NCI-H1930 (cell line): ENCODE results near the gene PBX1.

Experiments
- DNase-seq, 2 experiments: peaks; one replicate each; lab custom pipeline; 2025; lab: John Stamatoyannopoulos, UW

PBX1 gene

DNA sequence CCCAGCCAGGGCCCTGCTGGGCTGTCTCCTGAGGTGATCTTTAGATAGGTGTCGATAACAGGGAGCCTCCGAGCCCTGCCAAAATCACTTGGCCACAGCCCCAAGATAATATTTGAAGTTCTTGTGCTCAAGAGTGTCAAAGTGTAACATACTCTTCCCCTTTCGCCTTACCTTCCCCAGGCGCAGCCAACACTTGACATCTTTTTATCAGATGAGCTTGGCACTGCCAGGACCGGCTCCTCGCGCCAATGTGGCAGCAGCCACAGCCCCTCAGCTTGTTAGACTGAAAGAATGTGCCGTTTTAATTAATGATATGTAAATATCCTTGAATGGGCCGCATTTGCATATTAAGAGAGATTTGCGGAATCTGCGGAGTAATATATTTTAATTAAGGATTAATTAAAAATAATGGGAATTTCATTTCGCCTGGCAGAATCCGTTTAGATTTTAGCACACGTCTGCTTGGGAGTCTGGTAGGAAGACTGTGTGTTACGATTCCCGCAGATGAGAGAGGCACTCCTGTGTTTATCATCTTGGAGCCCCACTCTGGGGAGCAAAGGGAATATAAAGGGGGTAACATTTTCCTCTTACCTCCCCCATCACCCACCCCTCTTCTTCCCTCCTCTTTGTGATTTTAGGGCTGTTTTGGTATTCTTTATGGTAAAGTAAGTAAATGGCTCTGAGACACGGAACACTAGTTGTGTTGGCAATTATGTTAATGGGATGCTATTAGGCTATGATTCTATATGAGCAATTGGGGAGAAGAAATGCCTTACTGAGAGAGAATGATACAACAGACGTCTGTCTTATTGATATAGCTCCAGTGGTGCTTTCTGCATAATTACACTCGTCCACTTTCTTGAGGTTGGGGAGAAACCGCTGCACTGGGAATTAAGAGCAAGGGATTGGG, 109.8 kb downstream of the PBX1 start:
- DNase-seq: no peak

DNA sequence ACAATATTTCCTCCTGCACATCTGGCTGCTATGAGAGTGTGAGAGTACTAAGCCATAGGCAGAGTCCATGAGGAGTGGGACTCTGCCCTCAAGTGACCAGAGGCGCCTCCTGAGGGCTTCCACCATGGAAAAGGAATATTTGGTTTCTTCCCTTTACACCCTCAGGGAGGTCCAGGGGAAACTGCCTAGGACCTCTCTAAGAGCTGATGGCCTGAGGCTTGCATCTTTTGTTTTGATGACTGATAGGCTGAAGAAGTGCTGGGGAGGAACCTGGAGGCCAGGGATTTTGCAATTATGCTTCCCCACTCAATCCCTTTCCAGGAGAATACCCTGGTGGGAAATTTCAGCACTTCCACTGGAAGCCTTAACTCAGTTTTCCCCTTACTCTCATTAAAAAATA, 111.0 kb downstream of the PBX1 start:
- no peak for DNase-seq

DNA sequence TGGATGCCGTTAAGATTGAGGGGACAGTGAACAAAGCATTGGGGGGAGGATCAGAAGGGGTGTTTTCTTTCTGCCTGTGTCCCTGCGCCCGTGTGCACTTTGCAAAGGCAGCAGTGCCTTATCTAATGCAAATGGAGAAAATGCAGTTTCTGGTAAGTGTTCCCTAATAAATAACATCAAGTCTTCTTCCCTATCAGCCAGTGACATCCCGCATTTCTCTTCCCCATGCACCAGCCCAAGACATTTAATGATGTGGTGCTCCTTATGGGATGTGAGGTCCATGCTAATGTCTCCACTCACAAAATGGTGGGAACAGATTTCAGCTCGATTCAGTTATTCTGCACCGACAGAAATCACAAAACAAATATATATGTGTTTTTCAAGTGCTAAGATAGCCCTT, 111.8 kb downstream of the PBX1 start:
- no peak for DNase-seq

DNA sequence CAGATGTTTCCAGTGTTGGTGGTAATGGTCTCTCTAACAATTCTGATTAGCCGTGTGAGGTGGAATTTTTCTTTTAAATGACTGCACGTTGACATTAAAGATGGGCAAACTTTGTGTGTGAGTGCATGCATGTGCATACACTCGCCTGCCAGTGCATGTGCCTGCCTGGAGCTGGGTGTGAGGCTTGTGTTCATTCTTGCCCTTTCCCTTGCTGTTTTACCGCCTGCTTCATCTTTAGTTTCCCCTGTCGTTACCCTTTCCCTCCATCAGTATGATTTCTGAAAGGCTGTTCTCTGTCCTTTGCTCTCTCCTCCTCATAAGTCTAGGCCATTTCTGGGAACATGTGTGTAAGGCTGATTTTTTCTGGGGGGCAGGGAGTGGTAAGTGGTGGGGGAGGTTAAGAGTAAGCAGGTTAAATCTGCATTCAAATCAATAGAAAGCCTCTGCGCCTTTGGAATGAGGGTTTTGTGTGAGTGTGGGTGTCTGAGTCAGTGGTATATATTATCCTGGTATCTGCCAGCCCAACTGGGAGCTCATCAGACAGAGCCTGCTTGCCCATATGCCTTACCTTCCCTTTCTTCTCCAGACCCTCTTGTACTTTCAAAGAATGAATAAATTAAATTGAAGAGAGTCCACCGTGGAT, 112.5 kb downstream of the PBX1 start:
- no peak for DNase-seq

DNA sequence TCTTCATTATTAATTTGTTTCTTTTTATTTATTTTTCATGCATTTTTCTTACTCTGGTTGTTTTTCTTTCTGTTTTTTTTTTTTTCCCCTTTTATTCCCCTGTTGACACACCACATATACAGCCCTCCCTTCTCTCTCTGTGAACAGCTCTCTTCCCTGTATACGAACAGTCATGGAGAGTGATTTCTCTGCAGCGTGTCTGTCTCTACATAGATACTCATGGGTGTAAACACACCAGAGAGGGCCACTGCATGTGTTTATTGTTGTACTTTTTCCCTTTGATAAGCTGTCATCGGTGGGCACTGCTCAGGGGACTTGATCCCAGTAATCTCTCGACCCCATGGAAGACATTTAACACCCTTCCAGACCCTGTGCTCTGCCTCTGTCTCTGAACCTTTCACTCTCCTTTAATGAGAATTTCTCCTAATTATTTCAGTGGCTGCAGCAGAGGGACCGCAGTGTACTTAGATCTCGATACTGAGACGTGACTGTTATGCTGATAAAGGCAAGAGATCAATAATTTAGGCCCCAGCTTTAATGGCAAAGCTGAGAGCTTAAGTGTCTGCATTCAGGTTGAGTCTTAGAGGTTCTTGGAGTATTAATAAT, 113.1 kb downstream of the PBX1 start:
- no peak for DNase-seq

DNA sequence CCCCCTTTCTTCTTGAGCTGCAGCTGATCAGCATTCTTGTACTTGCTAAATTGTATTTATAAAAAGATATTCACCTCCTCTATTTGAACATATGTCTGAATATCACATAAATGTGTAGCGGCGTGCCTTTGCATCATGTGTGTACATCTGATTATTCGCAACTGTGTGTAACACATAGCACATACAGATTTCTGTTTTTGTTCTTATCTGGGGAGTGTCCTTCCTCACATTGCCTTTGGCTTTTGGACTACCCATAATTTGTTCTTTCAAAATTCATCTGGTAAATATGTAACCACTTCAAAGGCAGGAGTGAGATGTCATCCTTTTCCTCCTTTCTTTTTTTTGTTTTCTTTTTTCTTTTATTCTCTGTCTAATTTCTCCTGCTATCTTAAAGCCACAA, 113.6 kb downstream of the PBX1 start:
- no peak for DNase-seq

DNA sequence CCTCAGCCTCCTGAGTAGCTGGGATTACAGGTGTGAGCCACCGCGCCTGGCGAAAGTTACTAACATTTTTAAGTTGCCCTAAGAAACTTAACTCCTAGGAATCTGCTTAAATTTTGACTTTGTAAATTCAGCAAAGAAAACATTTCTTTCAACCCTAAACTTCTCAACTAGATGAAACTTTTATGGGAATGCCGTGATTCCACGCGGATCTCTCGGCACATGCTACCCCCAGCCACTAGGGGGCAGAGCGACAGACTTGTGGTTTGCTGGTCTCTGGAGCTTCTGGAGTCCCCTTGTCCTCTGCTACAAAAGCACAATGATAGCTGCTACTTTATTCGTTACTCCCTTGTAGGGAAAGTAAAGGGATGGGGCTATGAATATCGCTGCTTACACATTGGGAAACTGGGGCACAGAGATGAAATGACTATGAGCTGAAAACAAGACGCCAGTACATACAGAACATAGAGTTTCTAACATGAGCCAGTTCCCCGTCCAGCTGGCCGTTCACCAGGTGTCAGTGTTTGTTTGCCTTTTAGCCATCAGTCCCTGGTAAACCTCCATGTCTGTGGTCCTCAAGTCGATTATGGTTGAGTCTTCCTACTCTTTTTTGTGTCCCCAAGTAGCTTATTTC, 114.7 kb downstream of the PBX1 start:
- DNase-seq: no peak

DNA sequence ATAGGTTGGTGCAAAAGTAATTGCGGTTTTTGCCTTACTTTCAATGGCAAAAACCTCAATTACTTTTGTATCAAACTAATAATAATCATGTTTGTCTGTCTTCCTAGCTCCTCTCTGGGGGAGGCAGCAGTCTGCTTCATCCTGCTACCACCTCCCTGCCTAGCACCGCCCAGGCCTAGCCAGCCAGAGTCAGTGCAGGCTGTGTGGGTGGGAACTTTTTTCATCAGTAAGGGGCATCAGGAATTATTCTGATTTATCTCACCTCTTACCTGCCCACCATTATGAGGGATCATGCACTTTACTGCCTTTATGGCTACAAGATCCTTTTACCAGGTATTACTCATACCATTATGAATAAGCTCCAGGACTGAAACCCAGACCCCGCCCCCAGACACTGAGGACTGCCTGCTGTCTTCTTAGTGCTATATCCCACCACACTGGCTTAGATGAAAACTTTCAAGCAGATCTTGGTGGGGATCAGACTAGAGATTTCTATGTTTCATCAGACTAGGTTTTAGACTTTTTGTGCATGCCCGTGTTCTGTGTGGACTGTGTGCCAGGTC, 116.4 kb downstream of the PBX1 start:
- no peak for DNase-seq

DNA sequence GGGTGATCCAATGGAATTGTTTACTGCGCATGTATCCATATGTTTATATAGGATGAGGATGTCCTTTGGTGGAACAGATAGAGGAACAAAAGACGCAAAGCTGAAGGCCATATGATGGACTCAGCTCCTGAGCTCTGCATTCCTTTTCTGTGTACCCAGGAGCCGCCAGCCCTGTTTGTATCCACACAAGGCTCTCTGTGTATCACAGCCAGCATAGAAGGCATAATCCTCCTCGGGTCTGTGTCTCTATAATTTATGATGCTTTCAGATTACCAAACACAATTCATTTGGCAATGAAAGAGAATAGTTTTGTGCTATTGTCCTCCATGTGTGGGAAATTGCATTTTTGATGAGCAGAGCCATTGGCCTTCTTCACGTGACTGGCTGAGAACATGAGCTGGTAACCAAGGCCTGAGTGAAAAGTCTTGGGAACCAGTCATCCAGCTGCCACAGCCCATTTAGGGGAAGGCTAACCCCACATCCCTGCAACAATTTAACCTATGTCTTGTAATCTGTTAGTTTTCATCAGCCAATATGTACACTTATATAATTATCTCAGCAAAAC, 119.2 kb downstream of the PBX1 start:
- DNase-seq: no peak

DNA sequence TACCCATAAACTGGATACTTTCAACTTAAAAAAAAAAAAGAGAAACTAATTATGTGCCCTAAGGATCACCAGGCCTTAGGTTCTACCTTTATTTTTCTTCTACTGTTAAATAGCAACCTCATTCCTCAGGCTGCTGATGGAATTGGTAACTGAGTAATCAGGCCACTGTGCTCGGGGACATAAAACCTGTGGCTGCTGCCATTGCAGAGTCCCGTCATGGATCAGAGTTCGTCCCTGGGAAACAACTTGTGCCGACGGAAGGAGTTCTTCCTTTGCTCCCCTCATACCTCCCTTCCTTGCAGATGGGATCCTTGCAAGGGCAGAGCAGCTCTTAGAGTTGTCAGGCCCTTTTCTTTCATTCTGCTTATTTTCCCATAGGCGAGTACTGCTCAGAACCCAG, 123.6 kb downstream of the PBX1 start:
- no peak for DNase-seq

DNA sequence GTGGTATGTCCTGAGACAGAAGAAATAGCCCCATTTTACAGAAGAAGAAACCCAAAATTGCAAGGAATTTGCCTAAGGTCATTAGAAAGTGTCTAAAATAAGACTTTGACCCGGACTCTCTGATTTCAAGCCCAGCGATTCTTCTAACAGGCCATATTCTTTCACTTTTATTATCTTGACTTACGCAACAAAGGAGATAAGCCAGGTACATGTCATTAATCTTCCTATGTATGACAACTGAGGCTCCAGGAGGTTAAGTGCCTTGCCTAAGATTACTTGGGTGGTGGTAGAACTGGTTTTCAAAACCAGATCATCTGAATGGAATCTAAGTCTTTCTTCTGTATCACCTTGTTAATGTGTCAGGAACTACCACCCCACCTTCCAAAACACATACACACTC, 124.3 kb downstream of the PBX1 start:
- DNase-seq: no peak

DNA sequence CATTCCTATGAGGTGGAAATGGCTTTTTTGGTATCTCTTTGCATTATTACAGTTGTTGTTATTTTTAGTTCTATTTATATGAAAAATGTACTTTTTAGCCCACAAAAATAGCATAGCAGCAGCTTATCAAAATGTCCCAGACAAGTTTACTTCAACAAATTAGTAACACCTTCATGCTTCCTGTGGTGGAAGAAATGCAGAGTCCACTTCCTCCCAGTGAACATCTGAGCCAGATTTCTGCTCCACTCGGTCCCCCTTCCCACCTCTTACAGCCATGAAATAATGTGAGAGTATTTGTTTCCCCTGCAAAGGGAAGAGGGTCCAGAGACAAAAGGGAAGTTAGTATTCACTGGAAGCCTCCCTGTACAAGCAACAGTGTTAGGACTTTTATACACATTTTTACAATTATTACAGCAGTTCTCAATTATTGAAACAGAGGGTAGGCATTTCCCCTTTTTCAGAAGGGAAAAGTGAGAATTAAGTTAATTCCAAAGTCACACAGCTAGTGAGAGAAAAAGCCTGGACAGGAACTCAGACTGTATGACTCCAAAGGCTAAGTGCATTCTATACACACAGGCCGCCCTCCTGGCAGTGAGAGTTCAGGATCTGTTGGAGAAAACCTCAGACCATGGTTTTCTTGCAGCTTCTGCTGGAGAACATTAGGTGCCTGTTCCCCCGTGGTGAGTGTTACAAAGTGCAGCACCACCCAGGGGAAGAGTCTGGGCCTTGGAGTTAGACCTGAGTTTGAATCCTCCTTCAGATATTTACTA, 126.5 kb downstream of the PBX1 start:
- no peak for DNase-seq

DNA sequence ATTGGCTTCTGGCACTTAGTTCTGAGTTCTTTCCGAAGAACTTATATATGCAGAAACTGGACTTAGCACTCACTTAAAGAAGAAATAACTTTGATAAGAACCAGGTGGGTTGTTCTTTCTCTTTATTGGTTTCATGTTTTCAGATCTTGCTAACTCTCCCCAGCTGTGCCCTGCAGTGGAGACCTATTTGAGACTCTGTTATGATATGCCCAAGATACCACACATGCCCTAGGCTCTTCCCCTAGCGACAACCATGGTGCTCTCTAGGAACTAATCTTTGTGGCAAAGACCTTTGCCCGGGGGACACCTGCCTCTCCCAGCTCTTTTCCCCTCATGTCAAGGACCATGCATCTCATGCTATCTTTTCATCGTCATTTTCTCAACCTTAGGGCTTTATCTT, 128.8 kb downstream of the PBX1 start:
- no peak for DNase-seq

DNA sequence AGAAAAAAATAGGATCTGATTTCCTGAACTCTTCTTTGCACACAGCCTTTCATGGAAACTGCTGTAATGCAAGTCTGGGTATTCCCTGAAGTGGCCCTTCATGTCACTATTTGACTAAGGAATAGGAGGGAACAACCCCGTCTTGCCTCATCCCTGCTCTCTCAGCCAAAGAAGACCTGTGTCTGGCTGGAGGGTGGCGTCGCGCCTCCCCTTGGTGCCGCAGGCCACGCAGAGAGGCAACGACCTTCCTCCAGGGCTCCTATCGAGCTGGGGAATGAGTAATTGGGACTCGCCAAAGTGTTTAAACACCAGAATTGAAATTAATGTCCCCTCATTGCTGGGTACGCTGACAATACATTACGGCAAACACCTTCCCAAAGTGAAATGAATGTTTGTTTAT, 129.8 kb downstream of the PBX1 start:
- DNase-seq: no peak

DNA sequence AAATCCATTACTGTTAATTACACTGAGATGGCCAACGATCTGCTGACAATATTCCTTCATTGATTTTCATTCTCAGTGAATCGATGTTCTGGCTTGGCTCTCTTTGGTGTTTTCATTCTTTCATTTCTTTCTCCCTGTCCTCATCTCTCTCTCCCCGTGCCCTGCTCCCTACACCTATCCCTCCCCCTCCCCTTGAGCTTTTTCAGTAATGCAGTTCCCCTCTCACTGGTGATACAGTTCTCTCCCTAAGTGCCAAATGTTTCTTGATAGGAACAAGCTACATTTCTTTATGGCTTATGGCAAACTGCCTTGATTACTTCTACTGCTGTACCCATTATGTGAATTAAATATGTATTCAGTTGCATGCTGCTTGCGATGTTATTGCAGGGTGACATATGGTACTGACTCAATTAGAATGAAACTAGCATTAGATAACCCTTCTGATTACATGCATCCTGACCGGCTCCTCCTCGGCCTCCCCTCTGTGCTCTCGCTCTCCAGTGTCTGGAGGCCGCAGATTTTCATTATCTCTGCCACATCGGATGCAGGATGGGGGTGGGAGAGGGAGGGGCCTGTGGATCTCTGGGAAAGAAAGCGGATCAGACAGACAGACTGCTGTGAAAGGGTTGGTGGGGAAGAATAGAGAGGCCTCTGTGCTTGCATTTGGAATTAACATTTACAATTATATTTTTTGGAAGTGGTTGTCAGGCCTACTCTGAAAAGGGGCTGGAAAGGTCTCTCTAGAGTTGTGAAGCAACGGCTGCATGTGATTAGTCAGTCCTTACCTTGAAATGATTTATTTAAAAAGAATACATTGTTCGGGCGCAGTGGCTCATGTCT, 130.9 kb downstream of the PBX1 start:
- no peak for DNase-seq

DNA sequence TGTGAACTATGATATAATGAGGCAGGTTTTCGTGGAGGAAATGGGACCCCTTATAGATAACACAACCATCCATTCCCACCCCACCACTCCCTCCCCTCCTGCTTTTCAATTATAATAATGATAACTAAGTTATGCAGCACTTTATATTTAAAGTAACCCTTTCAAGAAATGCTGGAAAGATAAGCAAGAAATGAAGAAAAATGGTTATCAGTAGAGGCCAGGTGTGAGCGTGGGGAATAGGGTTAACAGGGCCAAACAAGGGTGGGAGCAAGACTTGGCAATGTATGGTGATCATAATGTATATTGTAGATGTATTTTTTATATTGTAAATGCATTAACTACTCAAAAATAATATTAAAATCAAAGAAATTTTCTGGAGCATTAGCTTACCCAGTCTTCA, 133.4 kb downstream of the PBX1 start:
- DNase-seq: no peak

DNA sequence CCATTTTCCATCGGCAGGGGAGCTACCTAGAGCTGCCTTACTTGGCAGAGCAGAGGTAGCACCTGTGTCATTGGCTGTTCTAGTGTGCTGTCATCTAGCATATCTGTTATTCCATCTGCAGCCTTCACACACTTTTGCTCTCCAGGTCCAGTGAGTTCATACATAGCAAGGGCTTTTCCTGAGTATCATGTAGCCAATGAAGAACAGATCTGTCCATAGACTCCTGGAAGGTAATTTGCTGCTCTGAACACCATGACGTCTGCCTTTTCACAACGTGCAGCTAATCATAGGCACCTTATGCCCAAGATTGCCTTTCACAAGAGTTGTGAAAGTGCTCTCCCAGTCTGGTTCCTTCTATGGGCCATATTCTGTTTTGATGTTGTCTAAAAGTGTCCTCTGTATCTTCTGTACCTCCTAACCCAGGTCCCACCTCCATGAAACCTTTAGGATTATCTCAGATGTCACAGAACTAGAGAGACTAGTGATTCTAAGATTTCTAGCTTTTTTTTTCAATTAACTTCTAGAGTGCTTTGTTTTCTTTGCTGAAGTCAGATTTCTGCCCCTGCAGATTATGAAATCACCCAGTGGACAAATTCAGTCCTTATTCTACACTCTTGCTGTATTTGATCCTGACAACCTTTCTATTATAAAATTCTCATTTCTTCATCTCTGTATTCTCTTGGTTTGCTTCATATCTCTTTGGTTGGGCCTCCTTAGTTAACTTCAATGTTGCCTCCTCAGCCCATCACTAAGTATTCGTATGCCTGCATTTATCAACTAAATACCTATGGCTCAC, 134.8 kb downstream of the PBX1 start:
- DNase-seq: no peak

DNA sequence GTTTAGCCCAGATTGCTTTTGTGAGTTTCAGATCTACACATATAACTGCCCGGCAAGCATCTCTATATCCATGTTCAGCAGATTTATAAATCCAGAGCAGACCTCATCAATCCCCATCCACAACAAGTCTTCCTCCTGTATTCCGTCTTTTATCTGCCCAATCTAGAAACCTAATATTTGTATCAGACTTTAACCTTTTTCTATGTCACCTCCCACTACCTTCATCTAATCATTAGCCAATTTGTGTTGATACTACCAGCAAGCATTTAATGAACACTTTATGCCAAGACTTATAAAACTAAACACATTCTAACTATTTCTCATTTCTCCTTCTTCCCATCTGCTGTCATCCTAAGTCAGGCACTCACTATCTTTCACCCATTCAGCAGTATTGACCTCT, 135.5 kb downstream of the PBX1 start:
- no peak for DNase-seq

DNA sequence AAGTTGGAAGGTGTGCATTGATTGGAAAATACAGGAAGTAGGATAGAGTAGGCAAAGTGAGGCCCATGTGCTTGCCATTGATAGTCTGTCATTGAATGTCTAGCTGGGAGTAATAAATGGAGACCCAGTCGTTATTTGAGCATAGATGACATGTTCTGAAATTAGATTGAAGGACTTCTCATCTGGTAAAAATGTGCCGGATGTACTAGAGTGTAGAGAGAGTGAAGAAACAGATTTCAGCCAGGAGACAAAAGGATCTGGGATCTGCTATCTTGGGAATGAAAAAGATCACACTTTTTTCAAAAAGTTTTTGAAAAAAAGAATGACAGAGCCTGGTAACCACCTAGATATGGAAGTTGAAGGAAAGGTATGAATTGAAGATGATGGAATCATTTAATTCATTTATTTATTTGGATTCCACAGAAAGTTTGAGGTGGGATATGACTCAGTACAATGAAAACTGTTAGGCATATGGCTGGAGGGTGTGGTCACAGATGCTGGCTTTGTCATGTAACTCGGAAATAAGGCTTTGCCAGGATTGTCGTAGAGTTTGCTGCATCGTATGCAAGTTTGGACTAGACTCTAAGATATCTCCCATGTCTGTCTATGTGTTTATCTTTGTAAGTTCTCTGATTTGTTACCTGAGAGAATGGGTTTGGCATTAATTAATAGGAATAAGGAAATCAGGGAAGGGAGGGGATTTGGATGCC, 137.1 kb downstream of the PBX1 start:
- no peak for DNase-seq
